Activated CD8-positive, alpha-beta T cell treated with anti-CD3 and anti-CD28 coated beads for 36 hours (primary cell): Measurements from ENCODE around the gene C2orf92. TPM values are rescaled to one million over a fixed set of nuclear protein-coding genes. Genes with fewer than 3 reads are reported as not detected.

Source experiments
- ATAC-seq: fragments of 200-7000 bp; cut with Tn5 transposase; one replicate; pipeline ENCODE4 v1.10.0; 2021; ENCODE audit warnings: mild to moderate bottlenecking, moderate library complexity
- CTCF ChIA-PET: fragments of 350-600 bp; sonication (Branson Sonifier 250); formaldehyde crosslinking; loops from one replicate; lab custom pipeline; 2021; ENCODE audit warnings: antibody characterized with exemption; lab: Charles Lee
- POLR2A ChIA-PET: fragments of 350-600 bp; sonication (Branson Sonifier 250); formaldehyde crosslinking; loops from one replicate; lab custom pipeline; 2021; ENCODE audit warnings: antibody characterized with exemption; lab: Charles Lee
- DNase-seq: peaks from one replicate; pipeline ENCODE4 v3.0.0-alpha.2; 2020
- H3K27ac Mint-ChIP-seq: one replicate; pipeline ENCODE4 v1.8.0; 2021; ENCODE audit warnings: mild to moderate bottlenecking, mixed read lengths
- H3K27me3 Mint-ChIP-seq: one replicate; pipeline ENCODE4 v1.8.0; 2021; ENCODE audit warnings: mixed read lengths
- H3K36me3 Mint-ChIP-seq: one replicate; pipeline ENCODE4 v1.8.0; 2021; ENCODE audit warnings: low read depth, mixed read lengths
- H3K4me1 Mint-ChIP-seq: one replicate; pipeline ENCODE4 v1.8.0; 2021; ENCODE audit warnings: low read depth, mixed read lengths
- H3K4me3 Mint-ChIP-seq: one replicate; pipeline ENCODE4 v1.8.0; 2021; ENCODE audit warnings: mild to moderate bottlenecking, moderate library complexity, mixed read lengths
- H3K9me3 Mint-ChIP-seq: one replicate; pipeline ENCODE4 v1.8.0; 2021; ENCODE audit warnings: mixed read lengths
- intact Hi-C: fragments of 100-400 bp; cut with micrococcal nuclease; formaldehyde crosslinking; loops from one replicate; pipeline ENCODE4 v1.10.0; 2022
- total RNA-seq, 2 experiments: library from RNA; stranded (reverse); gene quantifications; one replicate each; pipeline ENCODE4 v1.2.3, GENCODE V29; 2021
- TF ChIP-seq, protein P1 (sequence below): fragments of 200-600 bp; IDR thresholded peaks from one replicate; pipeline ENCODE4 v1.8.0; 2022; ENCODE audit warnings: antibody characterized with exemption, mild to moderate bottlenecking

The C2orf92 gene
- total RNA-seq, 2 experiments from 2014 or later = 6.8 to 11.7 TPM

GRCh38 chr2:97736608-97737330, 67.3 kb downstream of the C2orf92 start:
- TF ChIP-seq, protein P1, sequence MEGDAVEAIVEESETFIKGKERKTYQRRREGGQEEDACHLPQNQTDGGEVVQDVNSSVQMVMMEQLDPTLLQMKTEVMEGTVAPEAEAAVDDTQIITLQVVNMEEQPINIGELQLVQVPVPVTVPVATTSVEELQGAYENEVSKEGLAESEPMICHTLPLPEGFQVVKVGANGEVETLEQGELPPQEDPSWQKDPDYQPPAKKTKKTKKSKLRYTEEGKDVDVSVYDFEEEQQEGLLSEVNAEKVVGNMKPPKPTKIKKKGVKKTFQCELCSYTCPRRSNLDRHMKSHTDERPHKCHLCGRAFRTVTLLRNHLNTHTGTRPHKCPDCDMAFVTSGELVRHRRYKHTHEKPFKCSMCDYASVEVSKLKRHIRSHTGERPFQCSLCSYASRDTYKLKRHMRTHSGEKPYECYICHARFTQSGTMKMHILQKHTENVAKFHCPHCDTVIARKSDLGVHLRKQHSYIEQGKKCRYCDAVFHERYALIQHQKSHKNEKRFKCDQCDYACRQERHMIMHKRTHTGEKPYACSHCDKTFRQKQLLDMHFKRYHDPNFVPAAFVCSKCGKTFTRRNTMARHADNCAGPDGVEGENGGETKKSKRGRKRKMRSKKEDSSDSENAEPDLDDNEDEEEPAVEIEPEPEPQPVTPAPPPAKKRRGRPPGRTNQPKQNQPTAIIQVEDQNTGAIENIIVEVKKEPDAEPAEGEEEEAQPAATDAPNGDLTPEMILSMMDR = no peak
- Mint-ChIP-seq H3K4me1 (peaks cover 19% of the 10 kb centered on the region), H3K9me3 (no peaks in the 10 kb centered on the region), H3K27ac (peak overlapping the region; percentile 18), H3K36me3 (peaks cover 61% of the 10 kb centered on the region), H3K27me3 (no peaks in the 10 kb centered on the region), H3K4me3 (no peak overlapping the region)
- POLR2A ChIA-PET = interaction anchor here (1.1 to 2.5 kb wide), 5 partner anchors 10 to 21 kb away, joined by 3 to 19 read pairs (median 6); no protein-coding TSS in a partner anchor
- CTCF ChIA-PET = no interaction called here
- DNase-seq (no peak), ATAC-seq (no peak)
- intact Hi-C loops = no loop called here

DNA sequence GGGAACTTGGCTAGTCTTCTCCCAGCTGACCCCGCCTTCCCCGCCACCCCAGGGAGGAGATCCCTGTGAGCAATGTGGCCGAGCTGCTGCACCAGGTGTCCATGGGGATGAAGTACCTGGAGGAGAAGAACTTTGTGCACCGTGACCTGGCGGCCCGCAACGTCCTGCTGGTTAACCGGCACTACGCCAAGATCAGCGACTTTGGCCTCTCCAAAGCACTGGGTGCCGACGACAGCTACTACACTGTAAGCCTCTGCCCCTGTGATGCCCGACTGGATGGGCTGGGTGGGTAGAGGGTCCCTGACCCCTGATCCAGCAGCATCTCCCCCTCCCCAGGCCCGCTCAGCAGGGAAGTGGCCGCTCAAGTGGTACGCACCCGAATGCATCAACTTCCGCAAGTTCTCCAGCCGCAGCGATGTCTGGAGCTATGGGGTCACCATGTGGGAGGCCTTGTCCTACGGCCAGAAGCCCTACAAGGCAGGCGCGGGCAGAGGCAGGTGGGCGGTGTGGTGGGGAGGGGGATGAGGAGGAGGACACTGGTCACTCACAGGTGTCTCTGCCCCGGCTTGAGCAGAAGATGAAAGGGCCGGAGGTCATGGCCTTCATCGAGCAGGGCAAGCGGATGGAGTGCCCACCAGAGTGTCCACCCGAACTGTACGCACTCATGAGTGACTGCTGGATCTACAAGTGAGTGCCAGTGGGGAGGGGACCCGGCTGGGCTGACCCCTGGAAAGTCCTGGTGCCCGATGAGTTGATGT, 68.1 kb downstream of the C2orf92 start:
- POLR2A ChIA-PET = interaction anchor here (1.3 to 2.5 kb wide), 5 partner anchors 11 to 23 kb away, joined by 3 to 19 read pairs (median 6); no protein-coding TSS in a partner anchor
- TF ChIP-seq, protein P1 = no peak
- CTCF ChIA-PET = no interaction called here
- Mint-ChIP-seq H3K4me1 (peaks cover 25% of the 10 kb centered on the region), H3K27me3 (no peaks in the 10 kb centered on the region), H3K4me3 (no peak overlapping the region), H3K36me3 (peaks cover 58% of the 10 kb centered on the region), H3K9me3 (no peaks in the 10 kb centered on the region), H3K27ac (no peak overlapping the region)
- ATAC-seq (no peak), DNase-seq (no peak)
- intact Hi-C loops = no loop called here

DNA sequence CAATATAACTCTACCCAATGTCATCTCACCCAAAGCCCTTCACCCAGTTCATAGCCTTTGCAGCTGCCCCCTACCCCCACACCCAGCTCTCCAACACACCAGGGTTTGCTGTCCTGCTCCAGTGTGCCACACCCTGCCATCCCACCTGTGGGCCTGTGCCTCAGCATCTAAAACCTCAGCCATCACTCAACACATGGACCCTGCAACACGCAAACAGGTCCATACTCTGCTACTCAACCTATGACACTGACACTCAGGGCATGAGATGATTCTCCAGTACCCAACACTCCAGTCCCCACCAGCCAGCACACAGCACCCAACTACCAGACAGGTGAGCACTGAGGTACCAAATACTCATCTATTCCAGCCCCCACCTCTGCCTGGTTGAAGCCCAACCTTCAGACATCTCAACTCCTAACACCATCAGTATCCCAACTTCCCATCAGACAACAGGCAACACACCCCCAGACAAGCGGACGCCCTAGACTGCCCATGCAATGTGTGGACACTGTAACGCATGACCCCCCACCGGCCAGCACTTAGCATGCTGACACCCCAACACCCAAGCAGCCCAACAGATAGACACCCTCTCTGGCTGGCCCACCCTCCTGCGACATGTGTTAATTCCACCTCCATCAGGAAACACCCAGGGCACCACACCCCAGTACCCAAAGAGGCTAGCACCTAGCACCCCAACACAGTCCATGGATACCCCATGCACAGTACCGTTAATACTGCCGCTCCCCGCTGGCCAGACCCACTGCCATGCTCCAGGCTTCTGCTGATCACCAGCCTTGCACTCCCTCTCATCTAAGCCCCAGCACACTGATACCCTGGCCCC, 68.9 kb downstream of the C2orf92 start:
- intact Hi-C loops = no loop called here
- no peak overlapping the region for H3K4me3 Mint-ChIP-seq
- peak overlapping the region; percentile 3 for H3K27ac Mint-ChIP-seq
- H3K4me1 Mint-ChIP-seq = peaks cover 31% of the 10 kb centered on the region
- peaks cover 61% of the 10 kb centered on the region for H3K36me3 Mint-ChIP-seq
- ChIA-PET POLR2A (interaction anchor here (1.3 to 6.2 kb wide), 5 partner anchors 10 to 24 kb away, joined by 3 to 61 read pairs (median 6); partner anchors contain the start of gene ZAP70), CTCF (interaction anchor here (6.8 to 6.9 kb wide), 2 partner anchors 25 to 39 kb away, joined by 73 to 143 read pairs; partner anchors contain the start of gene ZAP70)
- DNase-seq (no peak), ATAC-seq (no peak)
- H3K27me3 Mint-ChIP-seq = no peaks in the 10 kb centered on the region
- no peaks in the 10 kb centered on the region for H3K9me3 Mint-ChIP-seq
- TF ChIP-seq, protein P1 = no peak

DNA sequence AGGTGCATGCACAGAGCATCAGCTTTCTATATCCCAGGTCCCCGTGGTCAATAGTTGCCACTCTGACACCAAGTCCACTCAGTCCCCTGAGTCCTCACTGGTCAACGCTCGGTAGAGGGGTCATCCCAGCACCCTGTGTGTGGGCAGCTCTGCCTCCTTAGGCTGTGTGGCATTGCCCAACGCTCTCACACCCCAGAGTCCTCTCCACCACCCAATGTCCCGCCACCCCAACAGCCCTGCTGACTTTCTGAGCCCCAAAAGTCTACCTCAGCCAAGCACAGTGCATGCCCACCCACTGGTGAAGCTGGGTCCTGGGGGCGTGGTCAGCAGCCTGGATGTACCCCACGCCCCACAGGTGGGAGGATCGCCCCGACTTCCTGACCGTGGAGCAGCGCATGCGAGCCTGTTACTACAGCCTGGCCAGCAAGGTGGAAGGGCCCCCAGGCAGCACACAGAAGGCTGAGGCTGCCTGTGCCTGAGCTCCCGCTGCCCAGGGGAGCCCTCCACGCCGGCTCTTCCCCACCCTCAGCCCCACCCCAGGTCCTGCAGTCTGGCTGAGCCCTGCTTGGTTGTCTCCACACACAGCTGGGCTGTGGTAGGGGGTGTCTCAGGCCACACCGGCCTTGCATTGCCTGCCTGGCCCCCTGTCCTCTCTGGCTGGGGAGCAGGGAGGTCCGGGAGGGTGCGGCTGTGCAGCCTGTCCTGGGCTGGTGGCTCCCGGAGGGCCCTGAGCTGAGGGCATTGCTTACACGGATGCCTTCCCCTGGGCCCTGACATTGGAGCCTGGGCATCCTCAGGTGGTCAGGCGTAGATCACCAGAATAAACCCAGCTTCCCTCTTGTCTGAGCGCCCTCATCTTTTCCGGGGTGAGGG, 69.7 kb downstream of the C2orf92 start:
- ATAC-seq (no peak), DNase-seq (no peak)
- CTCF ChIA-PET = interaction anchor here (0.9 to 10.0 kb wide), 10 partner anchors 9 to 149 kb away, joined by 4 to 167 read pairs (median 9); partner anchors contain the start of gene ZAP70
- Mint-ChIP-seq H3K27me3 (no peaks in the 10 kb centered on the region), H3K4me3 (no peak overlapping the region), H3K9me3 (no peaks in the 10 kb centered on the region), H3K36me3 (peaks cover 60% of the 10 kb centered on the region), H3K4me1 (peaks cover 39% of the 10 kb centered on the region), H3K27ac (peak overlapping the region; percentile 3)
- intact Hi-C loops = no loop called here
- POLR2A ChIA-PET = interaction anchor here (0.6 to 6.2 kb wide), 7 partner anchors 11 to 76 kb away, joined by 3 to 61 read pairs (median 4); partner anchors contain the start of gene ZAP70
- TF ChIP-seq, protein P1 = no peak
